Suprapubic skin (tissue), 4 donors: ENCODE results near the gene WNT6.

Source experiments
- POLR2A ChIP-seq, 2 donors: fragments of 450-650 bp; IDR thresholded peaks; one replicate each; pipeline ENCODE4 v1.6.1; 2017; ENCODE audit warnings: antibody characterized with exemption in 2 of 2, mild to moderate bottlenecking in 2 of 2, moderate library complexity in 2 of 2
- POLR2AphosphoS5 ChIP-seq, 3 donors: sonication (generic); formaldehyde crosslinking; IDR thresholded peaks; one replicate each; pipeline ENCODE4 v1.6.1; 2017; ENCODE audit warnings: antibody characterized with exemption in 3 of 3
- TF ChIP-seq, protein P1 (sequence below), 2 donors: fragments of 200-600 bp in 1 of 2; fragments of 450-650 bp in 1 of 2; sonication (generic) in 1 of 2; IDR thresholded peaks; one replicate each; pipeline ENCODE4 v1.5.1; 2016 to 2019; ENCODE audit warnings: antibody characterized with exemption in 2 of 2, mild to moderate bottlenecking in 1 of 2, moderate library complexity in 1 of 2

DNA sequence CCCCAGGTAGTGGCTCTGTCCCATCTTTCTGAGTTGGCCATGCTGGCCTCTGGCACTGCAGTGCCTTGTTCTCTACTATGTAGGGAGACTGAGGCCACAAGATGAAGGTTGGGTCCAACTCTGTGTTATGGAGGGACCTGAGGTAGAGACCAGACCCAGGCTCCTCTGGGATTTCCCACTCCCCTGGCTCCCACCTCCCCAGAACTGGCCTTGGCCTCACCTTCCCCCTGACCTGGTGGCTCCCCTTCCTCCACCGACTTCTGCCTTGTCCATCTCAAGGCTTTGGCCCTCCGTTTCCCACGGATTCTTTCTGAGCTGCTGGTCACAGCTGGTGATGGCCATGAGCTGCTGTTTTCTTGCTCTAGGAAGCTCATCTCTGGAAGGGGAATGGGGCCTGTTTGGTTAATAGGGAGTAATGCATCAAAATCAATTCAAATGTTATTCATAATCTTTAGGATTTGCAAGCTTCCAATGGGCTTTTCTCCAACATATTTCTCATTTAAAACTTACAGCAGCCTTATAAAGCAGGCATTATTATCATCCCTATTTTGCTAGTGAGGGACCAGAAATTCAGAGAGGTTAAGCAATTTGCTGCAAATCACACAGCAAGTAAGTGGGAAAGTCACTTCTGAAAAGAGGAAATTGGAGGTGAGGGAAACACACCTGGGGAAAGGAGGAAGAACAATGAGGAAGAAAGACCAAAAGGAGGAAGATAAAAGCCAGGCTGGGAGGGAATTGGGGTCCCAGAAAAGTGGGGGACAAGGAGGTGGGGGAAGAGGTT is 28.9 kb upstream of the WNT6 start:
- TF ChIP-seq POLR2A (IDR thresholded peaks at IDR 0.05): no peak
- TF ChIP-seq, protein P1, sequence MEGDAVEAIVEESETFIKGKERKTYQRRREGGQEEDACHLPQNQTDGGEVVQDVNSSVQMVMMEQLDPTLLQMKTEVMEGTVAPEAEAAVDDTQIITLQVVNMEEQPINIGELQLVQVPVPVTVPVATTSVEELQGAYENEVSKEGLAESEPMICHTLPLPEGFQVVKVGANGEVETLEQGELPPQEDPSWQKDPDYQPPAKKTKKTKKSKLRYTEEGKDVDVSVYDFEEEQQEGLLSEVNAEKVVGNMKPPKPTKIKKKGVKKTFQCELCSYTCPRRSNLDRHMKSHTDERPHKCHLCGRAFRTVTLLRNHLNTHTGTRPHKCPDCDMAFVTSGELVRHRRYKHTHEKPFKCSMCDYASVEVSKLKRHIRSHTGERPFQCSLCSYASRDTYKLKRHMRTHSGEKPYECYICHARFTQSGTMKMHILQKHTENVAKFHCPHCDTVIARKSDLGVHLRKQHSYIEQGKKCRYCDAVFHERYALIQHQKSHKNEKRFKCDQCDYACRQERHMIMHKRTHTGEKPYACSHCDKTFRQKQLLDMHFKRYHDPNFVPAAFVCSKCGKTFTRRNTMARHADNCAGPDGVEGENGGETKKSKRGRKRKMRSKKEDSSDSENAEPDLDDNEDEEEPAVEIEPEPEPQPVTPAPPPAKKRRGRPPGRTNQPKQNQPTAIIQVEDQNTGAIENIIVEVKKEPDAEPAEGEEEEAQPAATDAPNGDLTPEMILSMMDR (IDR thresholded peaks at IDR 0.05): no peak
- TF ChIP-seq POLR2AphosphoS5 (IDR thresholded peaks at IDR 0.05): no peak
